HepG2 (cell line): ENCODE results near the gene MAP7D3. TPM values are rescaled to one million over a fixed set of nuclear protein-coding genes. Genes with fewer than 3 reads are reported as not detected.
A peak's percentile ranks its signal among the peaks of the same experiment; 100 is the strongest.

Experiments used
- ATAC-seq: fragments of 200-7000 bp; cut with Tn5 transposase; 3 replicates; pipeline ENCODE4 v1.9.1; 2020; ENCODE audit warnings: mild to moderate bottlenecking, moderate library complexity
- BruUV-seq: library from RNA; stranded (reverse); fragments of 400-500 nt; replicated peaks from 2 replicates; lab custom pipeline; 2021; lab: Mats Ljungman, UMichigan
- CTCF ChIA-PET: fragments of 300-600 bp; formaldehyde crosslinking; extraction: SDS; loops from one replicate; lab custom pipeline; 2021; ENCODE audit warnings: low total read pairs, inconsistent platforms, low intra/inter-chr PET ratio; lab: Yijun Ruan, JAX
- POLR2A ChIA-PET: fragments of 350-600 bp; sonication (Branson Sonifier 250); formaldehyde crosslinking; loops from one replicate; lab custom pipeline; 2020; ENCODE audit warnings: antibody characterized with exemption, inconsistent platforms; lab: Yijun Ruan, JAX
- DNase-seq: peaks from one replicate; pipeline ENCODE4 v3.0.0-alpha.2; 2015; ENCODE audit warnings: low spot score
- FAIRE-seq: peaks from 3 replicates; lab custom pipeline; 2011; peaks lifted over from hg19 to GRCh38; lab: Jason Lieb, UNC
- H2AFZ ChIP-seq: one replicate; pipeline ENCODE4 v1.6.1; 2011; ENCODE audit warnings: low read length, inconsistent platforms
- H3K27ac ChIP-seq: fragments of 300-600 bp; 3 replicates; pipeline ENCODE4 v1.8.0; 2011; ENCODE audit warnings: mixed run types, mild to moderate bottlenecking, mixed read lengths, low read length, inconsistent platforms; ENCODE audit not compliant: insufficient read depth; ENCODE audit errors: extremely low read length
- H3K27me3 ChIP-seq, 2 experiments: fragments of 200-600 bp in 1 of 2; 2 replicates in 1 of 2; 3 replicates in 1 of 2; pipeline versions ENCODE4 v1.6.0 to v1.8.0; 2011; ENCODE audit warnings: low read length in 2 of 2, mild to moderate bottlenecking in 2 of 2, moderate library complexity in 2 of 2, inconsistent platforms in 1 of 2; ENCODE audit not compliant: insufficient read depth in 2 of 2, control insufficient read depth in 1 of 2
- H3K36me3 ChIP-seq, 2 experiments: fragments of 200-600 bp in 1 of 2; replicated peaks in 1 of 2; 2 replicates in 1 of 2; 3 replicates in 1 of 2; pipeline versions ENCODE4 v1.5.1 to v1.8.0; 2011; ENCODE audit warnings: low read length in 2 of 2, inconsistent platforms in 1 of 2; ENCODE audit not compliant: insufficient read depth in 2 of 2, control insufficient read depth in 1 of 2
- H3K4me1 ChIP-seq: 2 replicates; pipeline ENCODE4 v1.5.1; 2012; ENCODE audit warnings: low read length, inconsistent platforms; ENCODE audit not compliant: insufficient read depth
- H3K4me2 ChIP-seq: 2 replicates; pipeline ENCODE4 v1.6.0; 2011; ENCODE audit warnings: low read depth, low read length, inconsistent platforms
- H3K4me3 ChIP-seq, 3 experiments: fragments of 200-600 bp in 1 of 3; sonication (generic), shearing (Covaris generic) in 1 of 3; replicated peaks in 1 of 3; 2 replicates each; pipeline ENCODE4 v1.5.1; 2011 to 2016; ENCODE audit warnings: low read length in 3 of 3, inconsistent platforms in 2 of 3, low read depth in 2 of 3, mild to moderate bottlenecking in 2 of 3, control low read depth in 1 of 3, mixed read lengths in 1 of 3; ENCODE audit not compliant: insufficient read depth in 1 of 3
- H3K79me2 ChIP-seq: one replicate; pipeline ENCODE4 v1.6.1; 2011; ENCODE audit warnings: low read length, inconsistent platforms; ENCODE audit not compliant: insufficient read depth
- H3K9ac ChIP-seq: 2 replicates; pipeline ENCODE4 v1.6.0; 2011; ENCODE audit warnings: mild to moderate bottlenecking, low read depth, low read length, inconsistent platforms; ENCODE audit not compliant: insufficient read depth
- H3K9me3 ChIP-seq: 2 replicates; pipeline ENCODE4 v1.5.1; 2012; ENCODE audit warnings: mild to moderate bottlenecking, low read length
- H4K20me1 ChIP-seq: 2 replicates; pipeline ENCODE4 v1.6.0; 2011; ENCODE audit warnings: inconsistent platforms, mild to moderate bottlenecking, low read length, moderate library complexity; ENCODE audit not compliant: insufficient read depth
- FOSL2 ChIP-seq: sonication (generic); formaldehyde crosslinking; IDR thresholded peaks from 2 replicates; pipeline ENCODE4 v1.4.0; 2020; ENCODE audit warnings: missing genetic modification reagents
- HNRNPK ChIP-seq: fragments of 200-400 bp; formaldehyde crosslinking; IDR thresholded peaks from 2 replicates; pipeline ENCODE4 v1.6.1; 2018; ENCODE audit warnings: low read length, low read depth, moderate library complexity, mild to moderate bottlenecking; ENCODE audit not compliant: poor library complexity, severe bottlenecking
- MEIS1 ChIP-seq: sonication (generic); formaldehyde crosslinking; IDR thresholded peaks from 2 replicates; pipeline ENCODE4 v1.9.0; 2021; ENCODE audit warnings: mild to moderate bottlenecking, missing genetic modification reagents, moderate library complexity, borderline replicate concordance
- MTA3 ChIP-seq: sonication (generic); formaldehyde crosslinking; IDR thresholded peaks from 2 replicates; pipeline ENCODE4 v1.4.0; 2020; ENCODE audit warnings: missing genetic modification reagents
- RARG ChIP-seq: sonication (generic); formaldehyde crosslinking; IDR thresholded peaks from 2 replicates; pipeline ENCODE4 v1.4.0; 2020; ENCODE audit warnings: low read depth, mild to moderate bottlenecking, missing genetic modification reagents
- RNF2 ChIP-seq: fragments of 450-650 bp; conservative IDR thresholded peaks from 2 replicates; pipeline ENCODE4 v1.6.1; 2016; ENCODE audit warnings: low read depth
- ZFP1 ChIP-seq: IDR thresholded peaks from 2 replicates; pipeline ENCODE4 v1.6.1; 2016
- ZNF121 ChIP-seq: sonication (generic); formaldehyde crosslinking; IDR thresholded peaks from 2 replicates; pipeline ENCODE4 v1.5.0; 2020; ENCODE audit warnings: mild to moderate bottlenecking, missing genetic modification reagents
- ZNF577 ChIP-seq: sonication (generic); formaldehyde crosslinking; IDR thresholded peaks from 2 replicates; pipeline ENCODE4 v1.4.0; 2020; ENCODE audit warnings: mild to moderate bottlenecking, low read depth, missing genetic modification reagents, borderline replicate concordance
- ZNF790 ChIP-seq: sonication (generic); formaldehyde crosslinking; IDR thresholded peaks from 2 replicates; pipeline ENCODE4 v1.8.0; 2022; ENCODE audit warnings: missing genetic modification reagents, mild to moderate bottlenecking, borderline replicate concordance
- ZNF841 ChIP-seq: sonication (generic); formaldehyde crosslinking; IDR thresholded peaks from 2 replicates; pipeline ENCODE4 v1.8.1; 2023; ENCODE audit warnings: missing genetic modification reagents, borderline replicate concordance
- ZSCAN5A ChIP-seq: sonication (generic); formaldehyde crosslinking; IDR thresholded peaks from 2 replicates; pipeline ENCODE4 v1.8.0; 2022; ENCODE audit warnings: mild to moderate bottlenecking, missing genetic modification reagents, borderline replicate concordance
- WGBS: methylation state at CpG from one replicate; pipeline ENCODE4 v1.1.6; 2017; ENCODE audit warnings: low lambda C conversion rate; 5-methylcytosine and 5-hydroxymethylcytosine counted together
- in situ Hi-C: cut with HindIII; loops from 2 replicates; pipeline ENCODE4 v1.10.0; 2017; ENCODE audit warnings: low pct_unique_long_range_greater_than_20kb; ENCODE audit not compliant: extremely low pct_ligation_motif_present
- intact Hi-C: fragments of 100-400 bp; cut with micrococcal nuclease; formaldehyde crosslinking; loops from one replicate; pipeline ENCODE4 v1.10.0; 2022; ENCODE audit not compliant: unreplicated experiment
- polyA plus RNA-seq, 8 experiments: library from polyadenylated mRNA; depleted of rRNA in 3 of 8; stranded (reverse) in 7 of 8; unstranded in 1 of 8; fragments of >200 nt; fragmentation: Illumina TruSeq in 4 of 8; extraction: Trizol in 4 of 8; gene quantifications; 2 replicates each; pipeline versions ENCODE4 v1.2.1 to v1.2.3, GENCODE V29; 2011 to 2016; ENCODE audit warnings: low read depth in 4 of 8, missing spikeins in 1 of 8, mixed read lengths in 1 of 8; ENCODE audit not compliant: insufficient read depth in 1 of 8
- total RNA-seq, 5 experiments: library from RNA; depleted of rRNA; stranded (reverse); fragments of >200 nt; fragmentation: Illumina TruSeq; extraction: Trizol; gene quantifications; 2 replicates each; pipeline ENCODE4 v1.2.3, GENCODE V29; 2016; ENCODE audit warnings: low read depth in 1 of 5
- TF ChIP-seq, protein P1 (sequence below): sonication (generic); formaldehyde crosslinking; IDR thresholded peaks from 2 replicates; pipeline ENCODE4 v1.8.0; 2022; ENCODE audit warnings: mild to moderate bottlenecking, missing genetic modification reagents, moderate library complexity

Gene MAP7D3
- total and polyA plus RNA-seq, 2 of the 13 experiments (the other 11 are each of a cell fraction or from before 2014, with no cell fraction given), result not detected

- 2% methylated on average over 6 of the region's 8 CpGs for WGBS
- H3K27ac ChIP-seq, result no peak overlapping the region
- no TSS peak for BruUV-seq
- FAIRE-seq (no peak), ATAC-seq (no peak), DNase-seq (no peak)
- no peaks in the 10 kb centered on the region for H3K4me1 ChIP-seq
- ChIA-PET POLR2A (no interaction called here), CTCF (no interaction called here)
- H3K4me2 ChIP-seq, result no peak overlapping the region; the same call in 1 of the 2 replicates
- no peak for TF ChIP-seq ZNF577 (CRISPR knock-in tag)
- no peak for TF ChIP-seq ZNF841 (CRISPR knock-in tag)
- TF ChIP-seq FOSL2 (CRISPR knock-in tag), result 0 out of 2 replicates have a peak, but pooled peaks have one; percentile 16
- TF ChIP-seq MEIS1, result no peak
- no peak for TF ChIP-seq ZNF121 (CRISPR knock-in tag)
- no peaks in the 10 kb centered on the region for H3K79me2 ChIP-seq
- H3K36me3 ChIP-seq, result no peaks in the 10 kb centered on the region
- no peaks in the 10 kb centered on the region for H4K20me1 ChIP-seq
- H3K9me3 ChIP-seq, result no peaks in the 10 kb centered on the region
- in situ Hi-C loops, result no loop called here
- intact Hi-C loops, result no loop called here
- no peak overlapping the region for H3K9ac ChIP-seq
- no peak overlapping the region for H3K4me3 ChIP-seq
- H3K27me3 ChIP-seq, result no peaks in the 10 kb centered on the region
- H2AFZ ChIP-seq, result no peak overlapping the region
These were observed 65.7 kb downstream of the MAP7D3 start for GRCh38 chrX:136185401-136186022.

DNA sequence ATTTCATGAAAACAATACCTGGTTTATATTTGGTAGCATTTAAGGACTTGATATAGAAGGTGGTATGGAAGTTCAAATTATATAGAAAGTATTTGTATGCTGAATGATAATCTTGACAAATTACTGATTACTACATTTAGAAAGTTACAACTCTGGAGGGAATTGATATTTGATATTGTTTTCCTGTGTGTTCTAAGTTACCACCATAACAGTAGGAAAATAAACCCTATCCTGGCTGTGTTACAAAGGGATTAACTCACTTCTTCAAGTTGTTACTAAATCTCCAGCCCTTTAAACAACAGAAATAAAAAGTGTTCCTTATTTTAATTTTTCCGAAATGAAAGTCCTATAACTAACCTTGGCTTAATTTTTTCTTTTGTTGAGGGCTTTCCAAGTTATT, 67.3 kb downstream of the MAP7D3 start:
- TF ChIP-seq RNF2, result no peak
- TF ChIP-seq, protein P1, sequence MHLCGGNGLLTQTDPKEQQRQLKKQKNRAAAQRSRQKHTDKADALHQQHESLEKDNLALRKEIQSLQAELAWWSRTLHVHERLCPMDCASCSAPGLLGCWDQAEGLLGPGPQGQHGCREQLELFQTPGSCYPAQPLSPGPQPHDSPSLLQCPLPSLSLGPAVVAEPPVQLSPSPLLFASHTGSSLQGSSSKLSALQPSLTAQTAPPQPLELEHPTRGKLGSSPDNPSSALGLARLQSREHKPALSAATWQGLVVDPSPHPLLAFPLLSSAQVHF (CRISPR knock-in tag), result no peak
- no peak for TF ChIP-seq RARG
- TF ChIP-seq ZSCAN5A, result no peak
- TF ChIP-seq MTA3, result no peak
- TF ChIP-seq ZFP1 (CRISPR knock-in tag), result no peak
- no peak for TF ChIP-seq ZNF790
- TF ChIP-seq HNRNPK, result no peak
- TF ChIP-seq, all 625 proteins: peak for 0
- Histone ChIP-seq H4K20me1 (no peaks in the 10 kb centered on the region), H2AFZ (no peak overlapping the region), H3K4me3 (no peak overlapping the region), H3K36me3 (no peaks in the 10 kb centered on the region), H3K9me3 (no peaks in the 10 kb centered on the region), H3K27ac (no peak overlapping the region), H3K4me2 (no peak overlapping the region), H3K9ac (no peak overlapping the region), H3K79me2 (no peaks in the 10 kb centered on the region), H3K27me3 (no peaks in the 10 kb centered on the region), H3K4me1 (no peaks in the 10 kb centered on the region)
- ATAC-seq (no peak), DNase-seq (no peak), FAIRE-seq (no peak)
- CTCF ChIA-PET, result no interaction called here
- in situ Hi-C loops, result no loop called here
- intact Hi-C loops, result no loop called here
- POLR2A ChIA-PET, result no interaction called here
- 5% methylated on average over 1 of the region's 1 CpG for WGBS
- BruUV-seq, result no TSS peak
